GM18870 (cell line): Measurements from ENCODE around the gene DOCK2.
A peak's percentile ranks its signal among the peaks of the same experiment; 100 is the strongest.
"Not testable (repeated sequence)": the region's sequence is repeated elsewhere in the genome, so short reads cannot be mapped to it uniquely, and the experiment has no call there.

Source experiments
- ATAC-seq: cut with Tn5 transposase; IDR thresholded peaks from one replicate; pipeline ENCODE4 v1.9.1; 2021; ENCODE audit warnings: moderate library complexity; ENCODE audit not compliant: unreplicated experiment

DOCK2 gene

DNA sequence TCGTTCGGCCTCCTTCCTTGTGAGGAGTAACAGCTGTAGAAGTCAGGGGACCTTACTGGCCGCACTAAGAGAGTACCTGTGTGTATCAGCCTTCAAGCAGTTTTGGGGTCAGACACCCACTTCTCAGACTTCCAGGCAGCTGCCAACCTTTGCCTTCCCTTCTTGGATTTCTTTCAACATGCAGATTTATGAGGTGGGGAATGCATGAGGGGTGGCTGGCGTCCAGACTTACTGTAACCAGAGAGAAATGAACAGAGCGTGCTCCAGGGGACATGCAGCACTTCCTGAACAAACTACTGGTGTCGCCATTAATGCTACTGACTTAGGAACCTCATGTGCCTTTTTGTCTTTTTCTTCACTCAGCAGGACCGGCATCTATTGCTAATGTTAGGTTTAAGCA lies 296.5 kb downstream of the DOCK2 start:
- ATAC-seq = no peak

DNA sequence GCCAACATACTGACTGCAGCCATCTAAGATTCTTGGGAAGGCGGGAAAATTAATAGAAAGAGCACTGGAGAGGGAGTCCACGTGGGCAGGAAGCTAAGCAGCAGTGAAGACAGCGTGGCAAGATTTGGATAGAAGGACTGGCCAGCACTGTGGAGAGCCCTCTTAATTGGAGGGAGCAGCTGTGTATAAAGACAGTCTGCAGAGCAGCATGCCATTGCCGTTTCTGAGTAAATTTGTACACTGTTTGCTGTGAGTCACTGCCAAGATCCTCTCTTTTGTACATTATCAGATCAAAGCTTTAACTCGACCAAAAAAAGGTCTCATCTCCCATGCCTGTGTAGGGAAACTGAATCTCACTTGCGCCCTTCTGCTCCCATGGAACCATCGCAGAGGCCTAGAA lies 297.9 kb downstream of the DOCK2 start:
- no peak for ATAC-seq

DNA sequence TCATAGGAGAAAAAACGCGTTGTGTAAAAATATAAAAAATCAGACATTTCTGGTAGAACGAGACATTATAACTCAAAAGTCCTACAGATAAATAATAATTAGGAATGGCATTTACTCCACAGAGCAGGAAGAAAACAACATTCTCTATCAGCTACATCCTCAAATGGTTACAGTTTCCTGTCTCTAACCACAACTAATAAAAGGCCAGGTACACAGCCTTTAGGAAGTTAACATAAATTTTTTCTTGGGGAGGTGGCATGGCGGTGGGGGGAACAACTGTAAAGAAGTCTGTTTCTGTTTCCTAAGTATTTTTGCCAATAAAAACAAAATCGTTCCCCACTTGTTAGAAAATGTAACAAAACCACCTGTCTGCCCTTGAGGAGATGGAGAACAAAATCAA lies 298.7 kb downstream of the DOCK2 start:
- no peak for ATAC-seq

- ATAC-seq = no peak
Observed at GRCh38 chr5:169938439-169938838, 301.4 kb downstream of the DOCK2 start.

DNA sequence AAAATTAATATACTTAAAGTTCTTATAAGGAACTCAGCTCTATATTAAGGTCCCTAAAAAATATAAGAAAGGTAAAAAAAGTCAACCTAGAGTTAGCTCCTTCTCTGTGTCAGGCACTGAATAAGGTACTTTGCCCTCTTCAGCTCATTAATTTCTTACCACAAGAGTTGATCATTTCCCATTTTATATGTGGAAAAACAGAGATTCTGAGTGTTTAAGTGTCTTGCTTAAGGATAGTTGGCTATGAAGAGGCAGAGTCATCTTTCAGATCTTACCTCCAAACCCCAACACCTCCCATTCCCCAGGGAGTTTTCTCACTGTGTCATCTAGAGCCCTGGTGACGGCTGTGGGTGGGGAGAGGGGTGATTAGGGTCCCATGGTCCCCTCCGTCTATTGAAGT lies 302.7 kb downstream of the DOCK2 start:
- ATAC-seq = no peak

- ATAC-seq = no peak
Observed at GRCh38 chr5:169941542-169941941, 304.5 kb downstream of the DOCK2 start.

GRCh38 chr5:169942181-169942580 lies 305.1 kb downstream of the DOCK2 start:
- no peak for ATAC-seq

- no peak for ATAC-seq
Observed at GRCh38 chr5:169943026-169943425, 306.0 kb downstream of the DOCK2 start.

- ATAC-seq = no peak
Observed at GRCh38 chr5:169944115-169944514, 307.0 kb downstream of the DOCK2 start.

- peak; percentile 45 for ATAC-seq
Observed at GRCh38 chr5:169944922-169945680, 308.0 kb downstream of the DOCK2 start.

DNA sequence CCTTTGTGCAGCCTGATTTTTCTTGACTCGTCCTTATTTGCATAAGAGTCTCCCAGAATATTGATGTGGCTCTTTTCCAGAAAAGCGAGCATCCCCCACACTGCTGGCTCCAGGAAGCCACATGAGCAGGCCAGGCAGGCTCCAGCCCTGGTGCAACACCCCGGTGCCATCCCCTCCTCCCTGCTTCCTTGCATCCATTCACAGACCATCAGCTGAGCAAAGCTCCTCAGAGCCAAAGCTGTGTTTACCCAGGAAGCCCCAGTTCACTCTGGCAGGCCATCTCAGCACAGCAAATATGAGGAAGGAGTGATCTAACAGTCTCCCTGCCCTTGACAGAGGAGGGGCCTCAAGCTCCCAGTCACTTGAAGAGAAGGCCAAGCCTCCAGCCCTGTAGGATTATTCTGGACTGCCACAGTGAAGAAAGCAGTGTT lies 308.8 kb downstream of the DOCK2 start:
- no peak for ATAC-seq

DNA sequence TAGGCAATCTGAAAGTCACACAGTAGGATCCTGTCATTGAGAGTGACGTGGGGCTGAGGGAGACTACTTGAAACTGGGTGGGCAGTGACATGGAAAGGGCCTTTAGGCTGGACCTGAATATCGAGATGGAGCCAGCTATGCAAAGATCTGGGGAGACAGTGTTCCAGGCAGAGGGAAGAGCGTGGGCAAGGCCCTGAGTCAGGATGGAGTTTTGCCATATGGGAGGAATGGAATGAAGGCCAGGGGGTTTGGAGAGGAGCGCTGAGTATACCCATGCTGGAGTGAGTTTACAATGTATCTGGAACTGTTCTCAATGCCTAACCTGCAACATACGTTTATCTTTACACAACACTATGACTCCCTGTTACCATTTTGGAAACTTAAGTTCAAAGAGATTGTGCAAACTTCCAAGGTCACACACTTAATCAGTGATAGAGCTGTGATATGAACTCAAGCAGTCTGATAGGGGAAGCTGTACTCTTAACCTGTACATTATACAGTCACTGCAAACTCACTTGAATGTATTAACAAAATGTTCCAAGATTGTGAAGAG lies 309.7 kb downstream of the DOCK2 start:
- no peak for ATAC-seq

DNA sequence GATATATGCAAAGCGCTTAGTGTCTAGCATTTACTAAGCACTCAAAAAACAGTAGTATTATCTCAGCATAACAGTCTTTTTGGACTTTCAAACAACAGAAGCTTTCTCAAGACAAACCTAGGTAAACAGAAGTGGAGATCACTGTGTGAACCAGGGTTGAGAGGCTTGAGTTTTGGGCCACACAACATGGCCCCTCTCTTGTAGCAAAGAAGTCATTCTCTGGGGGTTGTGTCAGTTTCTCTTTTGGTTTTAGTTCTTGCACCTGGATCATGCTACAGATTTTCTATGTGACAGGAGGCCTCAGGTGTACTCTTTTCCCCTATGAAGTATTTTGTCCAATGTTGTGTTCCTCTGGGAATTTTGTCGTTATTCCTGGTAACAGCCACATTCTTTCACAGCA lies 313.3 kb downstream of the DOCK2 start:
- no peak for ATAC-seq

DNA sequence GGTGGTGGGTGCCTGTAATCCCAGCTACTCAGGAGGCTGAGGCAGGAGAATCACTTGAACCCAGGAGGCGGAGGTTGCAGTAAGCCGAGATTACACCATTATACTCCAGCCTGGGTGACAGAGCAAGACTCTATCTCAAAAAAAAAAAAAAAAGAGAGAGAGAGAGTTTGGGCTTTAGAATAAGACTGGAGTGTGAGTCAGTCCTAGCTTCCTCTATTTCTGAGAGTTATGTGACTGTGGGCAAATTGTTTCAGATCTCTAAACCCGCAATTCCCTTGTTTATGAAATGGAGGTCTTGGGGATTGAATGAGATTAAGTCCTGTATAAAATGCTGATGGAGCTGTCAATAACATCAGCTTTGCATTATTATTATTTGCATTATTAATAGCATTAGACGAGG lies 316.1 kb downstream of the DOCK2 start:
- ATAC-seq = not testable (repeated sequence)

DNA sequence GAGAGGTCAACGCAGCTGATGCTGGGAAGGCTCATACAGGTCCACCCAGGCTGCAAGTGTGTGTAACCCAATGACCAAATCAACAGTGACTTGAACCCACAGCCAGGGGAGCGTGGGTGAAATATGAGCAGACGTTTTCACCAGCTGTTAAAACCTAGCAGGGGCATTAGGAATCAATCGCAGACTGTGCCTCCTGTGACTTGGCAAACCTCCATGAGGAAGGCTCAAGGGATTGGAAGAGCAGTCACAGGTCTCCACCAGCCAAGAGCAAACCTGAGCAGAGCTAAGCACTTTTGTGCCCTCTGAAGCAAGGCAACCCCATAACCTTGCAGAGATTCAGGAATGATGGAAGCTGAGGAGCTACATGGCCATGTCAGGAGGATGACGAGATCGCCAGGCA lies 317.7 kb downstream of the DOCK2 start:
- ATAC-seq = no peak

DNA sequence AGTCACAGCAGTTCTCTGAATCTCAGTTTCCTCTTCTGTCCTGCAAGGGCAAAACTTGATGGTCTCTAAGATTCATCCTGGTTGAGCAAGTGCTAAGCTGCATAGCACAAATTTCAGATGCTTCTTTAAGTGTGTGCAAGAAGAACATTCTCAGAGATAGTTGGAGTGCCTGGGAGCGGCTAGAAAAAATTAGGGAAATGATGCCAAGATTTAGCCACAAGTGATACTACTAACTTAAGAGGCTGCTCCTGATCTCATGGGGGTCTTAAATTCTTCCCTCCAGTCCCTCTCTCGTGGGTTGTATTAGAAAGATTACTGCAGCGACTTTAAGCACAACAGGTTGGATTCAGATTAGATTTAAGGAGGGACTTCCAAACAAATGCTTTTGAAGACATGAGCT lies 319.1 kb downstream of the DOCK2 start:
- ATAC-seq = no peak

- ATAC-seq = no peak
Observed at GRCh38 chr5:169956756-169957155, 319.7 kb downstream of the DOCK2 start.

GRCh38 chr5:169958278-169958677 lies 321.2 kb downstream of the DOCK2 start:
- no peak for ATAC-seq

DNA sequence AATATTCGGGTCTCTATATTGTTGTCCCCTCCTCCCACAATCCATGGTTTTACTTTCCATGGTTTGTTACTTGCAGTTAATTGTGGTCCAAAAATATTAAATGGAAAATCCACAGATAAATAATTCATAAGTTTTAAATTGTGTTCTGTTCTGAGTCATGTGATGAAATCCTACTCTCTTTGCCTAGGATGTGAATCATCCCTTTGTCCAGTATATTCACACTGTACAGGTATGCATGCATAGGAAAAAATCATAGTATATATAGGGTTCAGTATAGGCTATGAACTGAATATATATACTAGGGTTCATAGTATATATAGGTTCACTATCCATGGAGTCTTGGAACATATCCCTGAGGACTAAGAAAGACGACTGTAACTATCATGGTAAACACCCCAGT lies 323.6 kb downstream of the DOCK2 start:
- no peak for ATAC-seq

- ATAC-seq = no peak
Observed at GRCh38 chr5:169964246-169964645, 327.2 kb downstream of the DOCK2 start.

GRCh38 chr5:169970339-169970738 lies 333.3 kb downstream of the DOCK2 start:
- no peak for ATAC-seq

GRCh38 chr5:169970911-169971765 lies 334.1 kb downstream of the DOCK2 start:
- ATAC-seq = no peak
